Stimulated activated CD4-positive, alpha-beta T cell treated with anti-CD3 and anti-CD28 coated beads, TNF-alpha, amount 100 ng/mL, for 24 hours (primary cell): ENCODE results near the gene TMEM106A.
A peak's percentile ranks its signal among the peaks of the same experiment; 100 is the strongest.
"Not testable (repeated sequence)": the region's sequence is repeated elsewhere in the genome, so short reads cannot be mapped to it uniquely, and the experiment has no call there.

Experiments
- DNase-seq, 3 experiments: peaks; one replicate each; pipeline ENCODE4 v3.0.0-alpha.2; 2020; ENCODE audit warnings: low read depth in 3 of 3

The TMEM106A gene

DNA sequence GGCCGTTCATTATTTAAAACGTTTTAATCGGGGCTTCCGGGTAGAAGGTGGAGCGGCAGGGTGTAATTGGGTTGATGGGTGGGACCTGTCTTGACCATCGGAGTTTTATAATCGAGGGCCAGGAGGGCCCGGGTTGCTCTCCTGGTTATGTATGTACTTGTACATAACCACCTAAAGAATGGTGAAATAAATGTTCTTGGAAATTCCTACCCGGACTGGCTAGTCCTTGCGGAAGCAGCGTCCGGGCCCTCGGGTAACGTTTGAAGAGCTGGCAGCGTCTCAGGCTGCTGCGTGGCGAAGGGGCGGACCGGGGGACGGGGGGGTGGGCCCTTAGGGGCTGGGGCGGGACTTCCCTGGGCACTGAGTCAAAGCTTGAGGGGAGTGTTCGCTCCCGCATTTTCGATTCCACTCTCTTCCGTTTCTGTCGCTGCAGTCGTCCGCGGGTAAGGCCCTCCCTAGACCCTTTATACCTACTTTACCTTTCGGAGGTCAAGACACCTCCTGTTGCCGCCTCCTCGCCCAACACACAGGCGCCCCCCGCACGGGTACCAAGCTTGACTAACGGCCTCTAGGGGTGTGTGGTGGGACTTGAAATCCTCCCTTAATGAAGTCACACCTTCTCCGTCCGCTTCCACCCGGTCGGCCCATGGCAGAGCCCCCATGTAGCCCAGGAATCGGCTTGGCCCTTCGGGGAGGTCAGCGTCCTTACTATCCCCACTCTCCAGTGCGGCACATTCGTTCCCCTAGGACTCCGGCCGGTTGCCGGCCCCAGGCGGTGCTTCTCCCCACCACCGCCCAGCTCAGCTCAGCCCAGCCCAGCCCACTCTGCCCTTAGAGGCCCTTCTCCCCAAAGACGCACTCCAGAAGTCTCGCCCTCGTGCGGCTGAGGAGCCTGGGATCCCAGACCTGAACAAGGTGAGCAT is at the start of gene TMEM106A:
Gene TMEM106A (plus strand): TSS at position 396 of the 923 bp plus-strand sequence. CDS start 1,167 bp downstream, outside the sequence.
- DNase-seq = peak; percentile 47 to 73 (median 61)

GRCh38 chr17:43165971-43166370 is 45.7 kb upstream of the TMEM106A start:
- not testable (repeated sequence) for DNase-seq

DNA sequence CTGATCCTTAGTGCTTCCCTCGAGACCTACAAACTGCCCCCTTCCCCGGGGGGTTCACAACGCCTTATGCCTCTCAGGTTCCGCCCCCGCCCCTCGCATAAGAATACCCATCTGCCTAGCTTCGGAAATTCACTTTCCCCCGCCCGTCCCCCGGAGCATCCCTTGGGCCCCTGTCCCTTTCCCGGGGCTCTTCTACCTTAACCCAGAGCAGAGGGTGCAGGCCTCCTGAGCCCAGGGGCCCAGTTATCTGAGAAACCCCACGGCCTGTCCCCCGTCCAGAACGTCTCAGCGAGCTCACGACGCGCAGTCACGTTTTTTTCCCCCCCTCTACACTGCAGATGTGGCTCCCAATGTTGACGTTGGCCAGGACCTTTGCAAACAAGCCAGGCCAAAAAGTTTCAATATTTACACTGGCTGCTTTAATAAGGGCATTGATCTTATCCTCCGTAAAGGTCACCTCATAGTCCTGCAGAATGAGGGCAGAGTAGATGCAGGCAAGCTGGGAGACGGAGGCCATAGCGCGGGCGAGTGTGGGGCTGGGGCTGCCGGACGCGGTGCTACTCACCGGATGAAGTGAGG is 42.0 kb upstream of the TMEM106A start:
- peak in 1 of 3 experiments; percentile 12 for DNase-seq

- peak; percentile 69 to 86 (median 81) for DNase-seq
These were observed 41.4 kb upstream of the TMEM106A start for GRCh38 chr17:43170140-43170765.

DNA sequence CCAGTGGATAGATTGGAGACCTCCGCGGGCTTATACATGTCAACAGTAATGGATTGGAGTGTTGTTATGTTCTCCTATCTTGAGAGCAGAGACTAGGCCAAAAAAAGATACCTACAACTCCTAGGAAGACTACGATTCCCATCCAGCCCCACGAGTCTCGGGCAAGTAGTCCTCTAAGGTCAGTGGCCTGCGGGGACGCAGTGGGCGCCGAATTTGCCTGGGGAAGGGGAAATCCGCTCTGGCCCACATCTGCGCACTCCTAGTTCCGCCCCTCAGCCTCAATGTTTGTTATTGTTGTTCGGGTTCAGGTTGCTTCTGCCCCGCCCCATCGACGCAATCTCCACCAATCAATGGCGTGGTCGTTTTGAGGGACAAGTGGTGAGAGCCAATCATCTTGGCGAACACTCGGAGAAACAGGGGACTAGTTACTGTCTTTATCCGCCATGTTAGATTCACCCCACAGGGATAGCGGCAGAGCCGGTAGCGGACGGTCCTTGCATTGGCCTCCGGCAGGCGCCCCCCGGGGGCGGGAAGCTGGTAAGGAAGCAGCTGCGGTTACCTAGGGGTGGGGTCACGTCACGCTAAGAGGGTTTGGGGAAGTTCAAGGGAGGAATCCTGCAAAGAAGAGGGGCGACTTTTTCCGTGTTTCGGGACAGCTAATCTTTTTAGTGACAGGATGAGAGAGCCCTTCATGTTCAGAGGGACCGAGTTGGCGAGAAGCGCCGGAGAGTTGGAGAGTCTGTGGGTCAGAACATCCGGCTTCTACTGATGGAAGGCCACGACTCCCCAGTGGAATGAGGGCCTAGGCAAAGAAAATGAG is 40.7 kb upstream of the TMEM106A start, which contains the start of gene NBR1:
Gene NBR1 (plus strand): TSS at position 449 of the 820 bp plus-strand sequence. CDS start 4,586 bp downstream, outside the sequence.
- DNase-seq = peak; percentile 87 to 94 (median 93)

GRCh38 chr17:43171586-43172487 is 39.8 kb upstream of the TMEM106A start:
- DNase-seq = no peak

DNA sequence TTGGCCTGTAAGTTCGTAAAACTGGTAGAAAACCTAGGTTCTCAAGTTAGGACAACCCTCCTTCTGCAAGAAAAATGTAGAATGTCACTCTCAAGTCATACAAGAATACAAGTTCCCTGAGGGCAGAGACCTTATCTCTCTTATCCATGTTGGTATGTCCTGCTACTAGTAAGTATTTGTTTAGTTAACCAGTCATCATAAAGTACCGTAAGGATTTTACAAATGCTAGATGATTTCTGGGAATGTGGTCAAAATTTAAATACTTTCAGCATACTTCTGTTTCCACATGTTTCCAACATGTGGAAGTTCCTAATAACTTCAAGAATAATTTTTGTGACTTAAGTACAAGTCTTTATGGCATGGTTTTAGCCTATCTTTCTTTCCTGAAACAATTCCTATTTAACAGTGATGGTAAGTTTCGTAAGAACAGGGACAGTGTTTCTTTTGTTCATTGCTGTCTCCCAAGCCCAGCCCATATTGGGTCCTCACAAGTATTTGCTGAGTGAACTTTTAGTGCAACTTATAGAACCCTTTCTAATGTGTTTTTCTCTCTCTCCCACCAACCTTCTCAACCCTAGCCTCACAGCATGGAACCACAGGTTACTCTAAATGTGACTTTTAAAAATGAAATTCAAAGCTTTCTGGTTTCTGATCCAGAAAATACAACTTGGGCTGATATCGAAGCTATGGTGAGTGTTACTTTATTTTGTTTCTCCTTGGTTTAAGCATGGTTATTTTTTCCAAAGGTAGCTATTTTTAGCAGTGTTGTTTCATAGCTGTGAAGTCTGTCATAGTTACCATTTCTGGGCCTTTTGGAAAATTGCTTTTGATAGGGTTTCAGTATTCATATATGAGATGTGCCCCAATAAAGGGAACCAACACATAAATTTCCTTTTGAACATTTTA is 36.2 kb upstream of the TMEM106A start:
- no peak for DNase-seq

- DNase-seq = no peak
These were observed 35.5 kb upstream of the TMEM106A start for GRCh38 chr17:43176119-43176570.

GRCh38 chr17:43183921-43184320 is 27.8 kb upstream of the TMEM106A start:
- DNase-seq = no peak

GRCh38 chr17:43186656-43187055 is 25.0 kb upstream of the TMEM106A start:
- not testable (repeated sequence) for DNase-seq

GRCh38 chr17:43193251-43193650 is 18.4 kb upstream of the TMEM106A start:
- DNase-seq = no peak

GRCh38 chr17:43199633-43200032 is 12.0 kb upstream of the TMEM106A start:
- no peak for DNase-seq

GRCh38 chr17:43200127-43200526 is 11.5 kb upstream of the TMEM106A start:
- DNase-seq = no peak

- DNase-seq = not testable (repeated sequence)
These were observed 8.7 kb upstream of the TMEM106A start for GRCh38 chr17:43203013-43203412.

DNA sequence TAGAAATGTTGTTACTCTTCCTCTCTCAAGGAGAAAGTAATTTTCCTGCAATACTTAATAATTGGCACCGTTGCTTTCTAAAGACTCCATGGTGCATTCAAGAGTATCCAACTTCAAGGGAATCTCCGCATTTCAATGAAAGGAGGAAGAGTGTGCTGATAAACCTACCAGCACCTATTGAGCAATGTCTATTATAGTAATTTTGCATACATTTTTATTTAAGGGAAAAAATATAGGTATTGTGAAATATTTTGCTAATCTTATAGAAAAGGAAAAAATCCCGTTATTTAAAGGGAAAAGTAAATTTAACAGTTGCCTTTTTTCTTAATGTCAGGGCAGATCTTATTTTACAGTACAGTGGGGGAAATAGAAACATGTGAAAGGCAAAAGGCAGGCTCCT is 1.1 kb upstream of the TMEM106A start:
- no peak for DNase-seq

DNA sequence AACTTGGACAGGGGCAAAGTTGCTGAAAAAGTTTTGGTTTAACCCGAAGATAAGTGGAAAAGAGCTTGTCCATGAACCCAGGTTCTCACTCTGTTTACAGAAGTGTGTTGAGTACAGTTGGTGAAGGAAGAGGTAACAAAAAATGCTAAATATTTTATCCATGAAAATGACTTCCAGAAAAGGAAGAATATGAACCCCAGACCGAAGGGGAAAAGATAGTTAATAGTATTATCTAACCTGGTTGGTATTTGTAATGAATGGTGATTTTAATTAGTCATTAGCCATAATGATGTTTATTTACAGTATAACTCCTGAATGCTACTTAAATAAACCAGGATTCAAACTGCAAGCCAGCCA is 574 bp upstream of the TMEM106A start:
- DNase-seq = no peak

DNA sequence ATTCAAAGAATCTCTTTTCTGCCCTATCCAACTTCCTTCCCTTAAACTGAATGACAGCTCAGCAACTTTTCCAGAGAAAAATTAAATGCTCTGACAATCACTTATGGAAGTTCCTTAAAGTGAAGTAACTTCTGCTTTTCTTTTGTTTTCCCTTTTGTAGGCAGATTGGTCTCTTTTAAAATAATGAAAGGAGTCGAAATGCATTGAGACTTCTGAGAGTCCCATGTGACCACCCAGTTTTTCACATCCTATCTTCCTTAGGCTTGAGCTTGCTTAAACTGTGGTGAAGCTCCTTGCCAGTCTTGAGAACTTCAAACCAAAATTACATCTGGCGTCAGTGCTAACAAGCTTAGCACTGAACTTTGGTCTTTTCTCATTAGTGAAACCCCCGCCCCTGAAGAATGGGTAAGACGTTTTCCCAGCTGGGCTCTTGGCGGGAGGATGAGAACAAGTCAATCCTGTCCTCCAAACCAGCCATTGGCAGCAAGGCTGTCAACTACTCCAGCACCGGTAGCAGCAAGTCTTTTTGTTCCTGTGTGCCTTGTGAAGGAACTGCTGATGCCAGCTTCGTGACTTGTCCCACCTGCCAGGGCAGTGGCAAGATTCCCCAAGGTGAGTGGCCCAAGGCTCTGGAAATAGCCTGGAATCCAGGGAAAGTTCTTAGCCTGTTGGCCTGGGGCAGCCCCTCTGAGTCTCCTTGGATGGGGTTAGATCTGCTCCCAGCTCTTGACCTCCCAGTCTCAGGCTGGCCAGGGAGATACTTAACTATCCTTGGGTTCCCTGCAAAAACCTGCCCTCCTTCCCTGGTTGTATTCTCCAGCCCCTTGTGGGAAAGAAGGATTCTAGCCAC is 1.2 kb downstream of the TMEM106A start:
- DNase-seq = no peak

GRCh38 chr17:43213545-43213944 is 1.9 kb downstream of the TMEM106A start:
- no peak for DNase-seq
